SU-DHL-6 (cell line): Measurements from ENCODE around the gene EXOSC3.
"Not testable (repeated sequence)": the region's sequence is repeated elsewhere in the genome, so short reads cannot be mapped to it uniquely, and the experiment has no call there.

Source experiments
- H2AFZ ChIP-seq: fragments of 200-600 bp; sonication (generic); 2 replicates; pipeline ENCODE4 v1.6.1; 2014; ENCODE audit warnings: low read depth, mild to moderate bottlenecking, moderate library complexity, mixed read lengths, antibody characterized with exemption, low read length; ENCODE audit not compliant: severe bottlenecking
- H3F3A ChIP-seq: fragments of 200-600 bp; shearing (Covaris generic); 2 replicates; pipeline ENCODE4 v1.6.0; 2016; ENCODE audit warnings: antibody characterized with exemption, mild to moderate bottlenecking; ENCODE audit not compliant: insufficient read depth
- H3K27ac ChIP-seq: fragments of 200-600 bp; sonication (generic); 2 replicates; pipeline ENCODE4 v1.5.1; 2016; ENCODE audit warnings: low read depth, mild to moderate bottlenecking, low read length, moderate library complexity, mixed read lengths
- H3K27me3 ChIP-seq: fragments of 200-600 bp; sonication (generic), shearing (Covaris generic); 2 replicates; pipeline ENCODE4 v1.6.0; 2014; ENCODE audit warnings: mild to moderate bottlenecking, low read length
- H3K36me3 ChIP-seq: fragments of 200-600 bp; sonication (generic); 2 replicates; pipeline ENCODE4 v1.6.1; 2014; ENCODE audit warnings: mild to moderate bottlenecking, low read length, mixed read lengths
- H3K4me2 ChIP-seq: fragments of 300-600, 200-600 bp; shearing (Covaris generic), sonication (generic); 2 replicates; pipeline ENCODE4 v1.6.0; 2014; ENCODE audit warnings: low read length, low read depth, mild to moderate bottlenecking; ENCODE audit not compliant: poor library complexity, severe bottlenecking
- H3K4me3 ChIP-seq: fragments of 200-600 bp; sonication (generic); 2 replicates; pipeline ENCODE4 v1.5.1; 2014; ENCODE audit warnings: antibody characterized with exemption, low read length, mild to moderate bottlenecking, mixed read lengths; ENCODE audit not compliant: insufficient read depth, poor library complexity, severe bottlenecking
- H3K79me2 ChIP-seq: fragments of 200-600 bp; sonication (generic); 2 replicates; pipeline ENCODE4 v1.6.1; 2014; ENCODE audit warnings: mild to moderate bottlenecking, low read length, moderate library complexity; ENCODE audit not compliant: insufficient read depth
- H3K9ac ChIP-seq: fragments of 200-600 bp; sonication (generic); 2 replicates; pipeline ENCODE4 v1.7.0; 2014; ENCODE audit warnings: mild to moderate bottlenecking, low read length
- H3K9me2 ChIP-seq: fragments of 200-600 bp; sonication (generic); replicated peaks from 2 replicates; pipeline ENCODE4 v1.6.1; 2014; ENCODE audit warnings: low read length; ENCODE audit not compliant: insufficient read depth
- H3K9me3 ChIP-seq: fragments of 200-600 bp; sonication (generic); 2 replicates; pipeline ENCODE4 v1.6.1; 2014; ENCODE audit warnings: low read length, mixed read lengths; ENCODE audit not compliant: insufficient read depth
- H4K20me1 ChIP-seq: fragments of 200-600 bp; sonication (generic); 2 replicates; pipeline ENCODE4 v1.6.1; 2014; ENCODE audit warnings: low read depth, mild to moderate bottlenecking, antibody characterized with exemption, low read length, moderate library complexity, mixed read lengths
- EZH2phosphoT487 ChIP-seq: fragments of 200-600 bp; sonication (generic), shearing (Covaris generic); conservative IDR thresholded peaks from 2 replicates; pipeline ENCODE4 v1.6.1; 2018; ENCODE audit warnings: mild to moderate bottlenecking, antibody characterized with exemption, low read length, moderate library complexity, mixed read lengths
- TF ChIP-seq, protein P1 (sequence below): fragments of 200-600 bp; sonication (generic); IDR thresholded peaks from one replicate; pipeline ENCODE4 v1.5.1; 2017; ENCODE audit warnings: antibody characterized with exemption, mild to moderate bottlenecking, low read length, moderate library complexity; ENCODE audit not compliant: insufficient read depth, poor library complexity, severe bottlenecking

The EXOSC3 gene

DNA sequence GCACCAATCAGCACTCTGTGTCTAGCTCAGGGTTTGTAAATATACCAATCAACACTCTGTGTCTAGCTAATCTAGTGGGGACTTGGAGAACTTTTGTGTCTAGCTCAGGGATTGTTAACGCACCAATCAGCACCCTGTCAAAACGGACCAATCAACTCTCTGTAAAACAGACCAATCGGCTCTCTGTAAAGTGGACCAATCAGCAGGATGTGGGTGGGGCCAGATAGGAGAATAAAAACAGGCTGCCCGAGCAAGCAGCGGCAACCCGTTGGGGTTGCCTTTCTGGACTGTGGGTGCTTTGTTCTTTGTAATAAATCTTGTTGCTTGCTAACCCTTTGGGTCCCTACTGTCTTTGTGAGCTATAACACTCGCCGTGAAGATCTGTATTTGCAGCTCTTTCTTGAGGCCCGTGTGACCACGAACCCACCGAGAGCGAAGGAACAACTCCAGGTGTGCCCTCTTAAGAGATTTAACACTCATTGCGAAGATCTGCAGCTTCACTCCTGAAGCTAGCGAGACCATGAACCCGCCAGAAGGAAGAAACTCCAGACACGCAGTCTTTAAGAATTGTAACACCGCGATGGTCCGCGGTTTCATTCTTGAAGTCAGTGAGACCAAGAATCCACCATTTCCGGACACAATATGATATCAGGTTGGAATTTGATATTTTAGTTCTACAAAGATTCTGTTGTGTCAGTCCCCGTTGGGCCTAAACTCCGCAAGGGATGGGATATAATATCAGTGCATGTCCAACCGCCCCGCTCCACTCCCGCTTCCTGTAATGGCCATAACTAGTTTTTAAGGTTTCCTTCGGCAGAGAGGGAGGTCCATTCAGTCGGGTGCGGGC, 32.0 kb downstream of the EXOSC3 start:
- Histone ChIP-seq H3K36me3 (no peaks in the 10 kb centered on the region), H3K79me2 (no peaks in the 10 kb centered on the region; the same call in 1 of the 2 replicates), H3K27ac (no peak overlapping the region), H4K20me1 (no peaks in the 10 kb centered on the region), H2AFZ (peak overlapping the region; percentile 90), H3K9me2 (no peaks in the 10 kb centered on the region), H3K4me3 (peak overlapping the region; percentile 82), H3F3A (no peaks in the 10 kb centered on the region; the same call in 1 of the 2 replicates), H3K9me3 (no peaks in the 10 kb centered on the region), H3K27me3 (no peaks in the 10 kb centered on the region), H3K4me2 (peak overlapping the region; percentile 70), H3K9ac (peak overlapping the region; percentile 78)
- TF ChIP-seq EZH2phosphoT487, result no peak
- TF ChIP-seq, protein P1, sequence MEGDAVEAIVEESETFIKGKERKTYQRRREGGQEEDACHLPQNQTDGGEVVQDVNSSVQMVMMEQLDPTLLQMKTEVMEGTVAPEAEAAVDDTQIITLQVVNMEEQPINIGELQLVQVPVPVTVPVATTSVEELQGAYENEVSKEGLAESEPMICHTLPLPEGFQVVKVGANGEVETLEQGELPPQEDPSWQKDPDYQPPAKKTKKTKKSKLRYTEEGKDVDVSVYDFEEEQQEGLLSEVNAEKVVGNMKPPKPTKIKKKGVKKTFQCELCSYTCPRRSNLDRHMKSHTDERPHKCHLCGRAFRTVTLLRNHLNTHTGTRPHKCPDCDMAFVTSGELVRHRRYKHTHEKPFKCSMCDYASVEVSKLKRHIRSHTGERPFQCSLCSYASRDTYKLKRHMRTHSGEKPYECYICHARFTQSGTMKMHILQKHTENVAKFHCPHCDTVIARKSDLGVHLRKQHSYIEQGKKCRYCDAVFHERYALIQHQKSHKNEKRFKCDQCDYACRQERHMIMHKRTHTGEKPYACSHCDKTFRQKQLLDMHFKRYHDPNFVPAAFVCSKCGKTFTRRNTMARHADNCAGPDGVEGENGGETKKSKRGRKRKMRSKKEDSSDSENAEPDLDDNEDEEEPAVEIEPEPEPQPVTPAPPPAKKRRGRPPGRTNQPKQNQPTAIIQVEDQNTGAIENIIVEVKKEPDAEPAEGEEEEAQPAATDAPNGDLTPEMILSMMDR, result no peak

DNA sequence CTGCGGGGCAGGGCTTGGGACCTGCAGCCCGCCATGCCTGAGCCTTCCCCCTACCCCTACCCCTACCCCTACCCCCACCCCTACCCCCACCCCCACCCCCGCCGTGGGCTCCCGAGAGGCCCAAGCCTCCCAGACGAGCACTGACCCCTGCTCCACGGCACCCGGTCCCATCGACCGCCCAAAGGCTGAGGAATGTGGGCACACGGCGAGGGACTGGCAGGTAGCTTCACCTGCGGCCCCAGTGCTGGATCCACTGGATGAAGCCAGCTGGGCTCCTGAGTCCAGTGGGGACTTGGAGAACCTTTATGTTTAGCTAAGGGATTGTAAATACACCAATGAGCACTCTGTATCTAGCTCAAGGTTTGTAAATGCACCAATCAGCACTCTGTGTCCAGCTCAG, 32.8 kb downstream of the EXOSC3 start:
- not testable (repeated sequence) for H3K36me3 ChIP-seq, H4K20me1 ChIP-seq, H3K9me2 ChIP-seq, H3K4me3 ChIP-seq, H3F3A ChIP-seq, H3K27me3 ChIP-seq, H2AFZ ChIP-seq, H3K9me3 ChIP-seq, H3K9ac ChIP-seq, H3K27ac ChIP-seq, H3K79me2 ChIP-seq, H3K4me2 ChIP-seq

GRCh38 chr9:37751704-37752103, 33.2 kb downstream of the EXOSC3 start:
- not testable (repeated sequence) for H3K4me3 ChIP-seq, H3F3A ChIP-seq, H3K27me3 ChIP-seq, H3K9me3 ChIP-seq, H4K20me1 ChIP-seq, H2AFZ ChIP-seq, H3K27ac ChIP-seq, H3K9me2 ChIP-seq, H3K79me2 ChIP-seq, H3K4me2 ChIP-seq, H3K36me3 ChIP-seq, H3K9ac ChIP-seq

DNA sequence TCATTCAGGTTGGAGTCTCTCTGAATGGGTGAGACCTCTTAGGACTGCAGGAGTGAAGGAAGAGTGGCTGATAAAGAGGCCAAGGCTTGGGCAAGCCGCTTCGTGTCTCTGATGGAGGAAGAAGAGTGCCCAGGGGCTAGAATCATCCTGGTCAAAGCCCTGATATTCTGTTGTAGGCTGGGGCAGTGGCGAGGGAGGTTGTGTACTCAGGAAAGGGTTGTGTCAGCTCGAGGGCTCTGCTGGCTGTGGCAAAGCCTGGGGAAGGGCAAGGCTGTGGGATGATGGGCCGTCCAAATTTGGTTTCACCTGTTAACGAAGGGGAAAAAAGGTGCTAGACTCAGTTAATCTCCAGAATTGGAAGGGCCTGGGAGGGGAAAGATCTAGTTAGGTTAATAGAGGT, 33.7 kb downstream of the EXOSC3 start:
- H3K27ac ChIP-seq, result no peak overlapping the region
- no peaks in the 10 kb centered on the region for H3K36me3 ChIP-seq
- no peaks in the 10 kb centered on the region for H3F3A ChIP-seq
- H3K9me2 ChIP-seq, result no peaks in the 10 kb centered on the region
- no peak overlapping the region for H3K4me2 ChIP-seq
- H3K9ac ChIP-seq, result no peak overlapping the region
- H3K9me3 ChIP-seq, result no peaks in the 10 kb centered on the region
- no peaks in the 10 kb centered on the region; the same call in 1 of the 2 replicates for H3K79me2 ChIP-seq
- no peaks in the 10 kb centered on the region for H3K27me3 ChIP-seq
- no peaks in the 10 kb centered on the region for H4K20me1 ChIP-seq
- TF ChIP-seq, protein P1, result no peak
- no peak for TF ChIP-seq EZH2phosphoT487
- H3K4me3 ChIP-seq, result no peak overlapping the region
- H2AFZ ChIP-seq, result no peak overlapping the region
